Measurements from ENCODE around the gene FAM50B. TPM values are rescaled to one million over a fixed set of nuclear protein-coding genes. Genes with fewer than 3 reads are reported as not detected.

The FAM50B gene
- total and polyA plus RNA-seq, 10 of the 15 experiments (the other 5 are each of a cell fraction or from before 2014, with no cell fraction given) = 0.58 to 10.2 (median 5.9) TPM

GRCh38 chr6:3882866-3883265 is 33.7 kb downstream of the FAM50B start:
- no peak overlapping the region for H3K4me3 ChIP-seq
- DNase-seq (ENCODE audit: low read depth, low spot score) (no peak), FAIRE-seq (no peak), ATAC-seq (no peak)
- H3K9ac ChIP-seq (ENCODE audit: control insufficient read depth, insufficient read depth, low read length) = no peak overlapping the region
- H3K27me3 ChIP-seq (replicated peaks in 1 of 2; ENCODE audit: control insufficient read depth in 2 of 2, insufficient read depth in 2 of 2, low read length in 1 of 2) = no peaks in the 10 kb centered on the region; a peak in 2 of 4 replicates
- ChIA-PET POLR2A (no interaction called here), SMC1A (ENCODE audit: uncharacterized antibody, unreplicated experiment) (no interaction called here), CTCF (no interaction called here), RAD21 (ENCODE audit: unreplicated experiment) (no interaction called here)
- no peaks in the 10 kb centered on the region for H3K4me1 ChIP-seq (ENCODE audit: control insufficient read depth, insufficient read depth, low read length)
- H2AFZ ChIP-seq (ENCODE audit: control insufficient read depth, low read depth, low read length) = no peak overlapping the region
- no peaks in the 10 kb centered on the region for H4K20me1 ChIP-seq (ENCODE audit: control insufficient read depth, insufficient read depth)
- 35% methylated on average over 5 of the region's 5 CpGs for WGBS (ENCODE audit: insufficient coverage, insufficient replicate concordance, low lambda C conversion rate, missing lambda C conversion rate)
- TF ChIP-seq CEBPZ (IDR thresholded peaks at IDR 0.05; ENCODE audit: low read depth, low read length) = no peak
- TF ChIP-seq KLF5 (IDR thresholded peaks at IDR 0.05; ENCODE audit: partially characterized antibody) = no peak
- TF ChIP-seq YY1 (IDR thresholded peaks at IDR 0.05; ENCODE audit: low read depth, low read length) = no peak
- no peak for TF ChIP-seq CREB1 (IDR thresholded peaks at IDR 0.05; ENCODE audit: low read depth)
- TF ChIP-seq SUPT20H (IDR thresholded peaks at IDR 0.05; ENCODE audit: borderline replicate concordance, control insufficient read depth, low read depth, low read length) = no peak
- TF ChIP-seq USF1 (IDR thresholded peaks at IDR 0.05; ENCODE audit: borderline replicate concordance, extremely low read length, insufficient read depth, low read depth, low read length) = no peak
- TF ChIP-seq RUNX3 (IDR thresholded peaks at IDR 0.05; ENCODE audit: low read length) = no peak
- TF ChIP-seq POU2F2 (IDR thresholded peaks at IDR 0.05; ENCODE audit: borderline replicate concordance, low read depth, low read length) = no peak
- TF ChIP-seq RELB (IDR thresholded peaks at IDR 0.05; ENCODE audit: low read depth) = no peak
- TF ChIP-seq ASH2L (IDR thresholded peaks at IDR 0.05; ENCODE audit: borderline replicate concordance, low read depth) = no peak
- TF ChIP-seq ZNF384 (IDR thresholded peaks at IDR 0.05; ENCODE audit: borderline replicate concordance, low read depth, low read length) = no peak
- TF ChIP-seq KAT2A (conservative IDR thresholded peaks at IDR 0.05; ENCODE audit: control insufficient read depth, low read depth, low read length) = no peak
- H3K4me2 ChIP-seq (ENCODE audit: control insufficient read depth, insufficient read depth) = no peak overlapping the region
- H3K9me3 ChIP-seq (replicated peaks; ENCODE audit: control insufficient read depth, insufficient read depth, low read length) = no peaks in the 10 kb centered on the region
- H3K36me3 ChIP-seq (ENCODE audit: control insufficient read depth in 2 of 2, insufficient read depth in 2 of 2, low read length in 1 of 2) = no peaks in the 10 kb centered on the region
- no peaks in the 10 kb centered on the region for H3K79me2 ChIP-seq (ENCODE audit: control insufficient read depth, insufficient read depth, low read length)
- no TSS peak for BruUV-seq (replicated peaks)
- H3K27ac ChIP-seq (ENCODE audit: control insufficient read depth, insufficient read depth) = no peak overlapping the region
- intact Hi-C loops (cut with micrococcal nuclease; ENCODE audit: unreplicated experiment) (no loop called here), in situ Hi-C loops (cut with MboI) (no loop called here)

All from GM12878 (cell line).